Right atrium auricular region (tissue), 2 donors: Measurements from ENCODE around the gene SLC9A1. TPM values are rescaled to one million over a fixed set of nuclear protein-coding genes. Genes with fewer than 3 reads are reported as not detected.

Experiments
- DNase-seq: peaks from one replicate; pipeline ENCODE4 v3.0.0-alpha.2; 2019; ENCODE audit warnings: low spot score
- H3K27ac ChIP-seq, 2 donors: fragments of 200-600 bp; sonication (generic); 1 replicate in 1 of 2; 2 replicates in 1 of 2; pipeline ENCODE4 v1.5.1; 2016 to 2019
- H3K27me3 ChIP-seq, 2 donors: fragments of 200-600 bp; sonication (generic); one replicate each; pipeline versions ENCODE4 v1.5.1 to v1.6.0; 2017 to 2019
- H3K36me3 ChIP-seq: fragments of 200-600 bp; sonication (generic); one replicate; pipeline ENCODE4 v1.5.1; 2016
- H3K4me1 ChIP-seq, 2 donors: fragments of 200-600 bp; sonication (generic); one replicate each; pipeline versions ENCODE4 v1.5.1 to v1.6.0; 2017 to 2019
- H3K4me3 ChIP-seq, 2 donors: fragments of 200-600 bp; sonication (generic); 1 replicate in 1 of 2; 2 replicates in 1 of 2; pipeline ENCODE4 v1.5.1; 2017 to 2019; ENCODE audit warnings: mild to moderate bottlenecking in 1 of 2, moderate library complexity in 1 of 2
- H3K9me3 ChIP-seq, 2 donors: fragments of 200-600 bp; sonication (generic); one replicate each; pipeline ENCODE4 v1.5.1; 2019
- CTCF ChIP-seq, 2 donors: fragments of 200-600 bp; sonication (generic); IDR thresholded peaks; one replicate each; pipeline ENCODE4 v1.5.1; 2019; ENCODE audit warnings: antibody characterized with exemption in 2 of 2
- total RNA-seq, 2 donors: library from RNA; depleted of rRNA; stranded (reverse); fragments of >200 nt; gene quantifications; one replicate each; pipeline ENCODE4 v1.1.0, GENCODE V29; 2016

Gene SLC9A1
- total RNA-seq, 2 donors from 2014 or later, result 20.0 to 28.3 TPM

- no peaks in the 10 kb centered on the region for H3K27me3 ChIP-seq
- DNase-seq, result no peak
- TF ChIP-seq CTCF (IDR thresholded peaks at IDR 0.05), result no peak
Measured at GRCh38 chr1:27099135-27099586, 55.8 kb downstream of the SLC9A1 start.

GRCh38 chr1:27098431-27099134 is 56.3 kb downstream of the SLC9A1 start:
- no peak for DNase-seq

More at GRCh38 chr1:27099135-27099586, 55.8 kb downstream of the SLC9A1 start:
- no peak overlapping the region for H3K4me3 ChIP-seq
- H3K9me3 ChIP-seq, result no peaks in the 10 kb centered on the region
- H3K36me3 ChIP-seq, result no peaks in the 10 kb centered on the region
- H3K4me1 ChIP-seq, result peaks cover 0 to 36% of the 10 kb centered on the region in 2 donors
- H3K27ac ChIP-seq, result peak overlapping the region; percentile 90 to 98

GRCh38 chr1:27097484-27097917 is 57.4 kb downstream of the SLC9A1 start:
- Histone ChIP-seq H3K27me3 (no peaks in the 10 kb centered on the region), H3K27ac (peak overlapping the region; percentile 90 to 98)

More at GRCh38 chr1:27098431-27099134, 56.3 kb downstream of the SLC9A1 start:
- no peaks in the 10 kb centered on the region for H3K36me3 ChIP-seq
- H3K4me3 ChIP-seq, result no peak overlapping the region
- TF ChIP-seq CTCF (IDR thresholded peaks at IDR 0.05), result no peak
- H3K4me1 ChIP-seq, result peaks cover 0 to 36% of the 10 kb centered on the region in 2 donors
- peak overlapping the region; percentile 90 to 98 for H3K27ac ChIP-seq
- H3K27me3 ChIP-seq, result no peaks in the 10 kb centered on the region
- no peaks in the 10 kb centered on the region for H3K9me3 ChIP-seq

GRCh38 chr1:27095576-27095975 is 59.3 kb downstream of the SLC9A1 start:
- Histone ChIP-seq H3K9me3 (no peaks in the 10 kb centered on the region), H3K27ac (no peak overlapping the region), H3K4me1 (peaks cover 0 to 31% of the 10 kb centered on the region in 2 donors), H3K36me3 (no peaks in the 10 kb centered on the region), H3K4me3 (no peak overlapping the region), H3K27me3 (no peaks in the 10 kb centered on the region)
- no peak for DNase-seq
- no peak for TF ChIP-seq CTCF (IDR thresholded peaks at IDR 0.05)

More at GRCh38 chr1:27097484-27097917, 57.4 kb downstream of the SLC9A1 start:
- Histone ChIP-seq H3K4me1 (peaks cover 0 to 34% of the 10 kb centered on the region in 2 donors), H3K9me3 (no peaks in the 10 kb centered on the region), H3K36me3 (no peaks in the 10 kb centered on the region), H3K4me3 (no peak overlapping the region)
- TF ChIP-seq CTCF (IDR thresholded peaks at IDR 0.05), result peak; percentile 94 to 98
- DNase-seq, result peak; percentile 89

GRCh38 chr1:27092888-27093287 is 62.0 kb downstream of the SLC9A1 start:
- no peak overlapping the region for H3K27ac ChIP-seq
- no peak for DNase-seq
- no peaks in the 10 kb centered on the region for H3K9me3 ChIP-seq

More at GRCh38 chr1:27092888-27093287, 62.0 kb downstream of the SLC9A1 start:
- H3K4me3 ChIP-seq, result no peak overlapping the region
- TF ChIP-seq CTCF (IDR thresholded peaks at IDR 0.05), result no peak
- H3K36me3 ChIP-seq, result no peaks in the 10 kb centered on the region
- H3K4me1 ChIP-seq, result peaks cover 0 to 4% of the 10 kb centered on the region in 2 donors
- H3K27me3 ChIP-seq, result no peaks in the 10 kb centered on the region
